Ovary (tissue), 3 donors: ENCODE measurements around the gene PPM1M.

ENCODE experiments used
- EP300 ChIP-seq: sonication (generic); formaldehyde crosslinking; IDR thresholded peaks from one replicate; pipeline ENCODE4 v1.6.1; 2017; ENCODE audit warnings: antibody characterized with exemption
- POLR2A ChIP-seq: fragments of 450-650 bp; IDR thresholded peaks from one replicate; pipeline ENCODE4 v1.6.1; 2017; ENCODE audit warnings: antibody characterized with exemption, mild to moderate bottlenecking, moderate library complexity
- TF ChIP-seq, protein P1 (sequence below), 3 donors: fragments of 450-650 bp in 2 of 3; fragments of 200-600 bp in 1 of 3; IDR thresholded peaks; one replicate each; pipeline versions ENCODE4 v1.5.1 to v1.8.0; 2016 to 2022; ENCODE audit warnings: antibody characterized with exemption in 3 of 3, mild to moderate bottlenecking in 1 of 3
- donor health status: DM: no; HTN: no; CAD: no.

DNA sequence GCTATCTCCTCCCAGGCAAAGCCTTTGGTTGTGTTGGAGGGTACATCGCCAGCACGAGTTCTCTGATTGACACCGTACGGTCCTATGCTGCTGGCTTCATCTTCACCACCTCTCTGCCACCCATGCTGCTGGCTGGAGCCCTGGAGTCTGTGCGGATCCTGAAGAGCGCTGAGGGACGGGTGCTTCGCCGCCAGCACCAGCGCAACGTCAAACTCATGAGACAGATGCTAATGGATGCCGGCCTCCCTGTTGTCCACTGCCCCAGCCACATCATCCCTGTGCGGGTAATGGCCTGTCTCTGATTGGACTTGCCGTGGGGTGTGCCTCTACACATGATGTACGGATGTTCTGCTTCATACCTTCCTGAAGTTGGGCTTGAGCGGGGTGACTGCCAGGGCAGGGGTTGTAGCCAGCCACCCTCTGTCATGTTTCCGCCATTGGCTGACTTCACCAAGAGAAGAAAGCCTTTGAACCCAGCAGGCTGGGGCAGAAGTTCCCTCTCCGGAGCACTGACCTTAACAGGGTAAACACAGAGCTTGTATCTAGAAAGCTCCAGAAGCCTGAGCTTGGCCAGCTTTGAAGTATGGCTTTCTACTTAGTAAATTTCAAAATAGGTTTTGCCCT is 34.2 kb upstream of the PPM1M start:
- TF ChIP-seq, protein P1, sequence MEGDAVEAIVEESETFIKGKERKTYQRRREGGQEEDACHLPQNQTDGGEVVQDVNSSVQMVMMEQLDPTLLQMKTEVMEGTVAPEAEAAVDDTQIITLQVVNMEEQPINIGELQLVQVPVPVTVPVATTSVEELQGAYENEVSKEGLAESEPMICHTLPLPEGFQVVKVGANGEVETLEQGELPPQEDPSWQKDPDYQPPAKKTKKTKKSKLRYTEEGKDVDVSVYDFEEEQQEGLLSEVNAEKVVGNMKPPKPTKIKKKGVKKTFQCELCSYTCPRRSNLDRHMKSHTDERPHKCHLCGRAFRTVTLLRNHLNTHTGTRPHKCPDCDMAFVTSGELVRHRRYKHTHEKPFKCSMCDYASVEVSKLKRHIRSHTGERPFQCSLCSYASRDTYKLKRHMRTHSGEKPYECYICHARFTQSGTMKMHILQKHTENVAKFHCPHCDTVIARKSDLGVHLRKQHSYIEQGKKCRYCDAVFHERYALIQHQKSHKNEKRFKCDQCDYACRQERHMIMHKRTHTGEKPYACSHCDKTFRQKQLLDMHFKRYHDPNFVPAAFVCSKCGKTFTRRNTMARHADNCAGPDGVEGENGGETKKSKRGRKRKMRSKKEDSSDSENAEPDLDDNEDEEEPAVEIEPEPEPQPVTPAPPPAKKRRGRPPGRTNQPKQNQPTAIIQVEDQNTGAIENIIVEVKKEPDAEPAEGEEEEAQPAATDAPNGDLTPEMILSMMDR (IDR thresholded peaks at IDR 0.05) = no peak
- TF ChIP-seq POLR2A = no peak
- TF ChIP-seq EP300 = no peak
